ENCODE measurements around the gene APOBEC3C. TPM values are rescaled to one million over a fixed set of nuclear protein-coding genes. Genes with fewer than 3 reads are reported as not detected.
A peak's percentile ranks its signal among the peaks of the same experiment; 100 is the strongest.
"Not testable (repeated sequence)": the region's sequence is repeated elsewhere in the genome, so short reads cannot be mapped to it uniquely, and the experiment has no call there.

Gene APOBEC3C
- total and polyA plus RNA-seq, 2 donors (not counting 1 experiment from before 2014, with no cell fraction given), result 19.2 to 44.5 TPM

DNA sequence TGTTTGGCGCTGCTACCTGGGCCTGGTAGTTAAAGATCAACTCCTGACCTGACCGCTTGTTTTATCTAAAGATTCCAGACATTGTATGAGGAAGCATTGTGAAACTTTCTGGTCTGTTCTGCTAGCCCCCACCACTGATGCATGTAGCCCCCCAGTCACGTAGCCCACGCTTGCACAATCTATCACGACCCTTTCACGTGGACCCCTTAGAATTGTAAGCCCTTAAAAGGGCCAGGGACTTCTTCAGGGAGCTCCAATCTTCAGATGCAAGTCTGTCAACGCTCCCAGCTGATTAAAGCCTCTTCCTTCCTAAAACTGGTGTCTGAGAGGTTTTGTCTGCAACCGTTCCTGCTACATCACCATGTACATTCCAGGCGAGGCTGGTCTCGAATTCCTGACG, 41.6 kb downstream of the APOBEC3C start:
- no peak for DNase-seq (ENCODE audit: low read depth in 2 of 2)

DNA sequence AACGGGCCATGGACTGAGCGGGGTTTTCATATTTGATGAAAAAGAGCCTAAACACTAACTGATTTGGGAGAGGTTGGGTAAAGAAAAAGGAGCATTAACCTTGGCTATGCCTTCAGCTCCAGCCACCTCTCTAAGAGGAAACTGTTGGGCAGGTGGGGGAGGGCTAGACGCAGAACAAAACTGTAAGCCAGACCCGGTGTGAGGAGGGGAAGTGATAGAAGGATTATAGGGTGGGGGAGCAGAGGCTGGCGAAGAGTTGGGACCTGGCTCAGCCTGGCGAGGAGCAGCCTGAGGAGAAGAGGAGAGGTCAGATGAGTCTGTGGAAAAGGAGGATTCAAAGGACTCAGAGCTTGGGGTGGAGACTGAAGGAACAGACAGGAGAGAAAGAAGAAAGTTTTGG, 47.2 kb downstream of the APOBEC3C start:
- not testable (repeated sequence) for H3K4me3 ChIP-seq (replicated peaks in 1 of 4; ENCODE audit: control extremely low read depth in 1 of 4, insufficient read depth in 1 of 4, low read depth in 3 of 4, low read length in 4 of 4); H3K79me2 ChIP-seq (ENCODE audit: control insufficient read depth, insufficient read depth, low read length); H2AFZ ChIP-seq (ENCODE audit: low read length); H3K4me1 ChIP-seq (ENCODE audit: control insufficient read depth, extremely low read depth, insufficient read depth, low read length); H4K20me1 ChIP-seq (ENCODE audit: control insufficient read depth, extremely low read depth, insufficient read depth, low read length); DNase-seq (ENCODE audit: low read depth in 2 of 2); H3K9ac ChIP-seq (ENCODE audit: insufficient read depth, low read length); H3K27ac ChIP-seq (ENCODE audit: insufficient read depth, low read length); H3K4me2 ChIP-seq (ENCODE audit: extremely low read depth, insufficient read depth, low read length); H3K36me3 ChIP-seq (ENCODE audit: control insufficient read depth, insufficient read depth, low read length); H3K27me3 ChIP-seq (ENCODE audit: control insufficient read depth, insufficient read depth, low read length); H3K9me3 ChIP-seq (ENCODE audit: control insufficient read depth, insufficient read depth, low read depth, low read length)

More for the DNA sequence above, 41.6 kb downstream of the APOBEC3C start:
- no peak overlapping the region for H3K4me2 ChIP-seq (ENCODE audit: extremely low read depth, insufficient read depth, low read length)
- no peak overlapping the region for H3K4me3 ChIP-seq (replicated peaks in 1 of 4; ENCODE audit: control extremely low read depth in 1 of 4, insufficient read depth in 1 of 4, low read depth in 3 of 4, low read length in 4 of 4)
- TF ChIP-seq, protein P1, sequence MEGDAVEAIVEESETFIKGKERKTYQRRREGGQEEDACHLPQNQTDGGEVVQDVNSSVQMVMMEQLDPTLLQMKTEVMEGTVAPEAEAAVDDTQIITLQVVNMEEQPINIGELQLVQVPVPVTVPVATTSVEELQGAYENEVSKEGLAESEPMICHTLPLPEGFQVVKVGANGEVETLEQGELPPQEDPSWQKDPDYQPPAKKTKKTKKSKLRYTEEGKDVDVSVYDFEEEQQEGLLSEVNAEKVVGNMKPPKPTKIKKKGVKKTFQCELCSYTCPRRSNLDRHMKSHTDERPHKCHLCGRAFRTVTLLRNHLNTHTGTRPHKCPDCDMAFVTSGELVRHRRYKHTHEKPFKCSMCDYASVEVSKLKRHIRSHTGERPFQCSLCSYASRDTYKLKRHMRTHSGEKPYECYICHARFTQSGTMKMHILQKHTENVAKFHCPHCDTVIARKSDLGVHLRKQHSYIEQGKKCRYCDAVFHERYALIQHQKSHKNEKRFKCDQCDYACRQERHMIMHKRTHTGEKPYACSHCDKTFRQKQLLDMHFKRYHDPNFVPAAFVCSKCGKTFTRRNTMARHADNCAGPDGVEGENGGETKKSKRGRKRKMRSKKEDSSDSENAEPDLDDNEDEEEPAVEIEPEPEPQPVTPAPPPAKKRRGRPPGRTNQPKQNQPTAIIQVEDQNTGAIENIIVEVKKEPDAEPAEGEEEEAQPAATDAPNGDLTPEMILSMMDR (conservative IDR thresholded peaks at IDR 0.05 in 1 of 2, IDR thresholded peaks at IDR 0.05 in 1 of 2; ENCODE audit: low read depth in 1 of 2, low read length in 2 of 2), result no peak
- TF ChIP-seq EZH2 (IDR thresholded peaks at IDR 0.05; ENCODE audit: low read length, missing control alignments), result no peak
- no peak overlapping the region for H3K9ac ChIP-seq (ENCODE audit: insufficient read depth, low read length)
- no peak overlapping the region for H2AFZ ChIP-seq (ENCODE audit: low read length)
- no peaks in the 10 kb centered on the region for H4K20me1 ChIP-seq (ENCODE audit: control insufficient read depth, extremely low read depth, insufficient read depth, low read length)
- H3K4me1 ChIP-seq (ENCODE audit: control insufficient read depth, extremely low read depth, insufficient read depth, low read length), result no peaks in the 10 kb centered on the region
- no peaks in the 10 kb centered on the region for H3K79me2 ChIP-seq (ENCODE audit: control insufficient read depth, insufficient read depth, low read length)
- H3K9me3 ChIP-seq (ENCODE audit: control insufficient read depth, insufficient read depth, low read depth, low read length), result no peaks in the 10 kb centered on the region
- peaks cover 10% of the 10 kb centered on the region for H3K27me3 ChIP-seq (ENCODE audit: control insufficient read depth, insufficient read depth, low read length)
- H3K27ac ChIP-seq (ENCODE audit: insufficient read depth, low read length), result no peak overlapping the region
- H3K36me3 ChIP-seq (ENCODE audit: control insufficient read depth, insufficient read depth, low read length), result no peaks in the 10 kb centered on the region

DNA sequence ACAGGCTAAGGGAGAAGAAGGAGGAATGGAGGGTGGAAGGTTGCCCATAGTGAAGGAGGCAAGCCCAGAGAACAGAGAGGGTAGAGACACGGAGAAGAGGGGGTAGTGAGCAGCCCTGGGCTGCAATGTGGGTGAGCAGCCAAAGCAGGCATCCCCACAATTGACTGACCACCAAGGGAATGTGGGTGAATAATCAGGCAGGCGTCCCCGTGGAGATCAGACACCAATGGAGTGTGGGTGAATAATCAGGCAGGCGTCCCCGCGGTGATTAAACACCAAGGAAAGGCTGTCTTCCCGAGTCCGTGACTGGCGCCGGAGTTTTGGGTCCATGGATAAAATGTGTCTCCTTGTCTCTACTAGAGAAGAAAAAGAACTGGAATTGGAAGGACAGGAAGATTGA, 47.9 kb downstream of the APOBEC3C start:
- not testable (repeated sequence) for H3K27ac ChIP-seq (ENCODE audit: insufficient read depth, low read length); H3K9me3 ChIP-seq (ENCODE audit: control insufficient read depth, insufficient read depth, low read depth, low read length); H3K9ac ChIP-seq (ENCODE audit: insufficient read depth, low read length); H3K4me1 ChIP-seq (ENCODE audit: control insufficient read depth, extremely low read depth, insufficient read depth, low read length); H3K4me3 ChIP-seq (replicated peaks in 1 of 4; ENCODE audit: control extremely low read depth in 1 of 4, insufficient read depth in 1 of 4, low read depth in 3 of 4, low read length in 4 of 4); H3K27me3 ChIP-seq (ENCODE audit: control insufficient read depth, insufficient read depth, low read length); H3K4me2 ChIP-seq (ENCODE audit: extremely low read depth, insufficient read depth, low read length); H3K36me3 ChIP-seq (ENCODE audit: control insufficient read depth, insufficient read depth, low read length); H2AFZ ChIP-seq (ENCODE audit: low read length); H4K20me1 ChIP-seq (ENCODE audit: control insufficient read depth, extremely low read depth, insufficient read depth, low read length); H3K79me2 ChIP-seq (ENCODE audit: control insufficient read depth, insufficient read depth, low read length)
- DNase-seq (ENCODE audit: low read depth in 2 of 2), result peak in 1 of 2 donors; percentile 68

DNA sequence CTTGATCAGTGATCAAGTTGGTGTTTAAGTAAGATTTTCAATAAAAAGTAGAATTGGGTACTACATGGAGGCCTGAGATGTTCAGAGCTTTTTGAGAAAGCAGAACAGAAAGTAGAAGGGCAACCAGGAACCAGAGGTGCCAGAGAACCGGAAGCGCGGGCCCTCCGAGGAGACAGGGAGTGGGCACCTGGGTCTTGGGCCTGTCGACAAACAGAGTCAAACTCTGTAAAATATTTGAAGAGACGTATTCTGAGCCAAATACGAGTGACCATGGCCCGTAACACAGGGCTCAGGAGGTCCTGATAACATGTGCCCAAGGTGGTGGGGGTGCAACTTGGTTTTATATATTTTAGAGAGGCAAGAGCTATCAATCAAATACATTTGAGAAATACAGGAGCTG, 49.8 kb downstream of the APOBEC3C start:
- not testable (repeated sequence) for H3K4me3 ChIP-seq (replicated peaks in 1 of 4; ENCODE audit: control extremely low read depth in 1 of 4, insufficient read depth in 1 of 4, low read depth in 3 of 4, low read length in 4 of 4); H3K9me3 ChIP-seq (ENCODE audit: control insufficient read depth, insufficient read depth, low read depth, low read length); H3K9ac ChIP-seq (ENCODE audit: insufficient read depth, low read length); H3K27me3 ChIP-seq (ENCODE audit: control insufficient read depth, insufficient read depth, low read length); H3K4me1 ChIP-seq (ENCODE audit: control insufficient read depth, extremely low read depth, insufficient read depth, low read length); H3K4me2 ChIP-seq (ENCODE audit: extremely low read depth, insufficient read depth, low read length); H3K36me3 ChIP-seq (ENCODE audit: control insufficient read depth, insufficient read depth, low read length); H3K27ac ChIP-seq (ENCODE audit: insufficient read depth, low read length); DNase-seq (ENCODE audit: low read depth in 2 of 2); H4K20me1 ChIP-seq (ENCODE audit: control insufficient read depth, extremely low read depth, insufficient read depth, low read length); H3K79me2 ChIP-seq (ENCODE audit: control insufficient read depth, insufficient read depth, low read length); H2AFZ ChIP-seq (ENCODE audit: low read length)

DNA sequence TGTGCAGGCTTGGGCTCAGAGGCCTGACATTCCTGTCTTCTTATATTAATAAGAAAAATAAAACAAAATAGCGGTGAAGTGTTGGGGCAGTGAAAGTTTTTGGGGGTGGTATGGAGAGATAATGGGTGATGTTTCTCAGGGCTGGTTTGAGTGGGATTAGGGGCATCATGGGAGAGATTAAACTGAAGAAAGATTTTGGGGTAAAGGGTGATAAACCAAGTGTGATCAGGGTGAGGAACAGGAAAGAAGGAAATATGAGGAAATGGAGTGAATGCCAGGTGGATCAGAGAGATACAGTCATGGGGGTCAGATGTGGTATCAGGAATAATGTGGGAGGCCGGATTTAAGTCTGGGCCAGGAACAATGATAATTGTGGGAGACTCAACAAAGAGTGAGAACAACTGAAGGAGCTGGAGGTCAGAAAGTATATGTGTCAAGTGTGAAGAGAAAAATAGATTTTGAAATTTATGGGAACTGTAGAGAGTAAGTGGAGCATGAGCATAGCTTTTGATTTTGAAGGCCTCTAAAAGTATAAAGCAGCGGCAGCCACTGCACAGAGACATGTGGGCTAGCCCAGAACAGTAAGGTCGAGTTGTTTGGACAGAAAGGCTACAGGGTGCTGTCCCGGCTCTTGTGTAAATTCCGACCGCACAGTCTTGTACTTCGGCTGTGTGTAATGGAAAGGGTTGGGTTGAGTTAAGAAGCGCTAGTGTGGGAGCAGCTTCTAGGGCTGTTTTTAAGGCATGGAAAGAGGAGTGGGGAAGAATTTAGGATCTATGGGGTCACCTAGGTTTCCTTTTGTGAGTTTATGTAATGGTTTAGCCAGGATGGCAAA, 52.6 kb downstream of the APOBEC3C start:
- not testable (repeated sequence) for H3K4me1 ChIP-seq (ENCODE audit: control insufficient read depth, extremely low read depth, insufficient read depth, low read length); H3K36me3 ChIP-seq (ENCODE audit: control insufficient read depth, insufficient read depth, low read length); H4K20me1 ChIP-seq (ENCODE audit: control insufficient read depth, extremely low read depth, insufficient read depth, low read length); H3K79me2 ChIP-seq (ENCODE audit: control insufficient read depth, insufficient read depth, low read length); H3K4me2 ChIP-seq (ENCODE audit: extremely low read depth, insufficient read depth, low read length); H2AFZ ChIP-seq (ENCODE audit: low read length); H3K27me3 ChIP-seq (ENCODE audit: control insufficient read depth, insufficient read depth, low read length); H3K9ac ChIP-seq (ENCODE audit: insufficient read depth, low read length); H3K4me3 ChIP-seq (replicated peaks in 1 of 4; ENCODE audit: control extremely low read depth in 1 of 4, insufficient read depth in 1 of 4, low read depth in 3 of 4, low read length in 4 of 4); DNase-seq (ENCODE audit: low read depth in 2 of 2); H3K27ac ChIP-seq (ENCODE audit: insufficient read depth, low read length); H3K9me3 ChIP-seq (ENCODE audit: control insufficient read depth, insufficient read depth, low read depth, low read length)
